Activated T-cell treated with anti-CD3 and anti-CD28 coated beads, Interleukin-2, amount 50 U/mL, for 4 hours (primary cell): Measurements from ENCODE around the gene ARRDC4. TPM values are rescaled to one million over a fixed set of nuclear protein-coding genes. Genes with fewer than 3 reads are reported as not detected.

Experiments used
- ATAC-seq, 2 donors: fragments of 200-7000 bp; cut with Tn5 transposase; one replicate each; pipeline ENCODE4 v1.10.0; 2021
- DNase-seq: peaks from one replicate; pipeline ENCODE4 v3.0.0-alpha.2; 2020
- H3K27me3 Mint-ChIP-seq: one replicate; pipeline ENCODE4 v1.8.0; 2021; ENCODE audit warnings: low read depth, mixed read lengths
- H3K36me3 Mint-ChIP-seq: one replicate; pipeline ENCODE4 v1.8.0; 2022; ENCODE audit warnings: mixed read lengths; ENCODE audit not compliant: insufficient read depth
- H3K4me1 Mint-ChIP-seq: one replicate; pipeline ENCODE4 v1.8.0; 2021; ENCODE audit warnings: low read depth, mixed read lengths
- H3K4me3 Mint-ChIP-seq: one replicate; pipeline ENCODE4 v1.8.0; 2021; ENCODE audit warnings: mild to moderate bottlenecking, moderate library complexity, mixed read lengths
- H3K9me3 Mint-ChIP-seq: one replicate; pipeline ENCODE4 v1.8.0; 2021; ENCODE audit warnings: mixed read lengths
- total RNA-seq, 3 donors: library from RNA; stranded (reverse); gene quantifications; one replicate each; pipeline ENCODE4 v1.2.1, GENCODE V29; 2021

The ARRDC4 gene
- total RNA-seq, 3 donors from 2014 or later: 2.2 to 3.5 (median 3.3) TPM

DNA sequence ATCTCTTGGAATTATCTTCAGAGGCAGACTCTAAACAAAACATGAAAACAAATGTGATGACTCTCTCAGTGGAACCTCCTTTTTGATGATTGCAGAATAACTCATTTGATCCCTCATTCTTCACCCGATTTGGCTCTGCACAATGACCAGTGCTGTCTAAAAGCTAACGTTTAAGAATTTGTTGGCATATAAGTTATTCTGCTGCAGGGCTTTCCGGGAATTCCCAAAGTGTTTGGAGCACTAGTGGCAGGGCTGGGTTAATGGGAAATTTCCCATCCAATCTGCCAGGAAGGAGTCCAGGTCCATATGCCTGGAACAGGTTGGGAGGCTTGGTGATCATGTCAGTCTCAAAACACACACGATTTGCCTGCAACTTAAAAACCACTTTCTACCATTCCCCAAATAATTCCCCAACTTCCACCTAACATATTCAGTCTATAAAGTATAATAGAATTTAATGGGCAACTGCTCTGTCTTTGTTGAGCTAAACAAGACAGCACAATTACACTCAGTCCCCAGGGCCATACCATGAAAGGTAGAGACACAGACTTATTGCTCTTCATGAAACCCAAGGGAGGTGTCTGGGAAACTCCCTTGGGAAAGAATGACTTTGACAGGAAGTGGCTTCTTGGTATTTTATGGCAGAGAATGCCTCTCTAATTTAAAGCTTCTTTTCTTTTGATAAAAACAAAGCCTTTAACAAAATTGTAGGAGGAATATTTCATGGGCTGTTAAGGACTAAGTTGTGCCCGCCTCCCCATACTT is 38.0 kb downstream of the ARRDC4 start:
- Mint-ChIP-seq H3K36me3 (no peaks in the 10 kb centered on the region), H3K9me3 (peaks cover 3% of the 10 kb centered on the region), H3K4me1 (peaks cover 11% of the 10 kb centered on the region), H3K27me3 (no peaks in the 10 kb centered on the region), H3K4me3 (no peak overlapping the region)
- ATAC-seq: no peak
- DNase-seq: no peak

DNA sequence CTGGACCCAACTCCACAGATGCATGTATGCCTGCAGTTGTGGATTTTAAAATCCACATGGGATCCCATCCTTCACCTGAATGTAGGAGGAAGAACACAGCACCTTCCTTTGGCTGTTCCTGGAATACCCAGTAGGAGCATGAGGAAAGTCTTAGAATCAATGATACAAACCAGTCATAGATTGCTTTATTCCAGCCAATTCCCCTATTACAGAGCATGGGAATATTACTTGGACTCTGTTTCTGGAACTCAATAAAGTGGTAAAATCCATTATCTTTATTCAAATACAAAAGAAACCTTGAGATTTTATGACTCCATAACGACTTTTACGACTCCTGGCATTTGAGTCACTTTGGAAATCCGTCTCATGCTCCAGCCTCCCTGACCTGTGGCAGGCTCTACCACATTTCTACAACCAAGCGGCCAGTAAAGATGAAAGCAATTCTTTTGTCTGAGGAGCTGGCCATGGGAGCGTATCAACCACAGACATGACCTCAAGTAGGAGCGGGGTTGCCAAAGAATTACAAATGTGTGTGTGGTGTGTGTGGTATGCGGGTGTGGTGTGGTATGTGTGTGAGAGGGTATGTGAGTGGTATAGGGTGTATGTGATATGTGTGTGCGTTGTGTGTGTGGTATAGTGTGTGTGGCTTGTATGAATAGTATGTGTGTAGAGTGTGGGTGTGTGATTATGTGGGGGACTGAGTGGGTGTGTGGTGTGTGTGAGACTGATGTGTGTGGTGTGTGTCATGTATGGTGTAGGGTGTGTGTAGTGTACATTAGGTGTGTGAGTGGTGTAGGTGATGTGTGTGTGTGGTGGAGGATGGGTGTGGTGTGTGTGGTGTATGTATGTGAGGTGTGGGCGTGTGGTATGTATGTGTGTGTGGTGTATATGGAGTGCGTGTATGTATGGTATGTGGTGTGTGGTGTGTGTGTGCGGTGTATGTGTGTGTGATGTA is 40.0 kb downstream of the ARRDC4 start:
- ATAC-seq: no peak
- no peak for DNase-seq
- no peaks in the 10 kb centered on the region for H3K36me3 Mint-ChIP-seq

GRCh38 chr15:98001663-98002194 is 41.2 kb downstream of the ARRDC4 start:
- no peak for ATAC-seq
- H3K4me1 Mint-ChIP-seq: no peaks in the 10 kb centered on the region
- H3K9me3 Mint-ChIP-seq: peaks cover 3% of the 10 kb centered on the region
- H3K27me3 Mint-ChIP-seq: no peaks in the 10 kb centered on the region
- DNase-seq: no peak
- no peak overlapping the region for H3K4me3 Mint-ChIP-seq
- H3K36me3 Mint-ChIP-seq: no peaks in the 10 kb centered on the region

More for the DNA sequence above, 40.0 kb downstream of the ARRDC4 start:
- Mint-ChIP-seq H3K9me3 (peaks cover 3% of the 10 kb centered on the region), H3K4me3 (no peak overlapping the region), H3K27me3 (no peaks in the 10 kb centered on the region), H3K4me1 (peaks cover 9% of the 10 kb centered on the region)

GRCh38 chr15:98002419-98002818 is 41.9 kb downstream of the ARRDC4 start:
- H3K27me3 Mint-ChIP-seq: no peaks in the 10 kb centered on the region
- H3K4me1 Mint-ChIP-seq: no peaks in the 10 kb centered on the region
- no peaks in the 10 kb centered on the region for H3K9me3 Mint-ChIP-seq
- ATAC-seq: no peak
- no peaks in the 10 kb centered on the region for H3K36me3 Mint-ChIP-seq
- H3K4me3 Mint-ChIP-seq: no peak overlapping the region
- DNase-seq: no peak

GRCh38 chr15:98002866-98003265 is 42.4 kb downstream of the ARRDC4 start:
- Mint-ChIP-seq H3K9me3 (no peaks in the 10 kb centered on the region), H3K4me1 (no peaks in the 10 kb centered on the region), H3K36me3 (no peaks in the 10 kb centered on the region), H3K4me3 (no peak overlapping the region), H3K27me3 (no peaks in the 10 kb centered on the region)
- ATAC-seq (no peak), DNase-seq (no peak)

DNA sequence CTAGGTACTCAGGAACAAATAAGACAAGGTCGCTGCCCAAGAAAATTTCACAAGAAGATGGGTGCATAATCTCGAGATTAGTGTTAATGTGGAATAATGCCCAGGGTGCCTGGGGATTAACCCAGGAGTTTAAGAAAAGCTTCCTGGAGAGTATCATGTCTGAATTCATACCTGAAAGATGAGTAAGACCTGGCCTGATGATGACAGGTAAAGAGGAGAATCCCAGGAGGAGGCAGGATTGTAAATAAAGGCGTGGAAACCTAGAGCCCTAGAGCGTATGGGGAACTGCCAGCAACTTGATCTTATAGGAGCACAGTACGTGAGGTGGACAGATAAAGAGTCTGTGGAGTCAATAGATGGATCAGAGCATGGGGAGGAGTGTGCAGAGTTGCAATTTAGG is 43.0 kb downstream of the ARRDC4 start:
- ATAC-seq: no peak
- no peak for DNase-seq
- no peaks in the 10 kb centered on the region for H3K4me1 Mint-ChIP-seq
- H3K36me3 Mint-ChIP-seq: no peaks in the 10 kb centered on the region
- H3K4me3 Mint-ChIP-seq: no peak overlapping the region
- peaks cover 1% of the 10 kb centered on the region for H3K27me3 Mint-ChIP-seq
- no peaks in the 10 kb centered on the region for H3K9me3 Mint-ChIP-seq

DNA sequence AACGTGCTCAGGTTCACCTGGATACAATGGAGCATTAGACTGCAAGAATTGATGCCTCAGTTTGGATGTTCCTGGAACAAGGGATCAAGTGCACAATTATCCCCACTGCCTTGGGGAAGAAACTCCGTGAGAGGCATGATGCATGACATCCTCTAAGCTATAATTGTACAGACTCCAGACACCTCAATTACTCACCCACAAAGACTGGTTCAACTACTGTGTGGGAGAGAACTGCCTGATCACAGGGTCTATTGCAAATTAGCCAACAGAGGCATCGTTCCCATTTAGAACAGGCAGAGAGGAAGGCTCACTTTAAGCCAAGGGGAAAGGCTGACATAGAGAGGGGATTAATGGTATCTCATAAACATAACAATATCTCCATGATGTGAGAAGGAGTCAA is 43.5 kb downstream of the ARRDC4 start:
- H3K4me1 Mint-ChIP-seq: no peaks in the 10 kb centered on the region
- no peaks in the 10 kb centered on the region for H3K9me3 Mint-ChIP-seq
- H3K36me3 Mint-ChIP-seq: no peaks in the 10 kb centered on the region
- no peak for ATAC-seq
- peaks cover 1% of the 10 kb centered on the region for H3K27me3 Mint-ChIP-seq
- no peak for DNase-seq
- no peak overlapping the region for H3K4me3 Mint-ChIP-seq

GRCh38 chr15:98005659-98006058 is 45.2 kb downstream of the ARRDC4 start:
- H3K27me3 Mint-ChIP-seq: peaks cover 1% of the 10 kb centered on the region
- no peak for ATAC-seq
- no peak for DNase-seq
- H3K9me3 Mint-ChIP-seq: no peaks in the 10 kb centered on the region
- H3K4me3 Mint-ChIP-seq: no peak overlapping the region
- H3K36me3 Mint-ChIP-seq: no peaks in the 10 kb centered on the region
- no peaks in the 10 kb centered on the region for H3K4me1 Mint-ChIP-seq

- Mint-ChIP-seq H3K4me3 (no peak overlapping the region), H3K4me1 (no peaks in the 10 kb centered on the region), H3K27me3 (peaks cover 1% of the 10 kb centered on the region), H3K36me3 (no peaks in the 10 kb centered on the region), H3K9me3 (no peaks in the 10 kb centered on the region)
- DNase-seq (no peak), ATAC-seq (no peak)
Measured at GRCh38 chr15:98009169-98009568, 48.7 kb downstream of the ARRDC4 start.

- H3K27me3 Mint-ChIP-seq: peaks cover 1% of the 10 kb centered on the region
- no peak for DNase-seq
- ATAC-seq: no peak
Measured at GRCh38 chr15:98009971-98010370, 49.5 kb downstream of the ARRDC4 start.

GRCh38 chr15:98012354-98012753 is 51.9 kb downstream of the ARRDC4 start:
- Mint-ChIP-seq H3K9me3 (no peaks in the 10 kb centered on the region), H3K27me3 (peaks cover 1% of the 10 kb centered on the region), H3K4me3 (no peak overlapping the region), H3K36me3 (no peaks in the 10 kb centered on the region), H3K4me1 (no peaks in the 10 kb centered on the region)
- ATAC-seq: no peak
- no peak for DNase-seq

More at GRCh38 chr15:98009971-98010370, 49.5 kb downstream of the ARRDC4 start:
- Mint-ChIP-seq H3K9me3 (no peaks in the 10 kb centered on the region), H3K4me1 (no peaks in the 10 kb centered on the region), H3K4me3 (no peak overlapping the region), H3K36me3 (no peaks in the 10 kb centered on the region)

DNA sequence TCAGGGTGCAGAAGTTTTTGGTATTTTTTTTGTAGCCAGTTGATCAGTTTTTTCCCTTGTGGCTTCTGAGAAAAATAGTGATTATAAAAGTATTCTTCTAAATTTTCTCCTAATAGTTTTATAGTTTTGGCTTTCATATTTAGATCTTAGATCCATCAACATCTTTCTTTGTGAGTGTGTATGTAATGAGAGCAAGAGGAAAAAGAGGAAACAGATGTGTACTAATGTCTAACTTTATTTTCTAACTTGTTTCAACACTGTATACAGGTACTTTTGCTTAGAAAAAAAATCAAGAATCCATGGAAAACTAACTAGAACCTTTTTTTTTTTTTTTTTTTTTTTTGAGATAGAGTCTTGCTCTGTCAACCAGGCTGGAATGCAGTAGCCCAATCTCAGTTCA is 53.1 kb downstream of the ARRDC4 start:
- Mint-ChIP-seq H3K4me1 (no peaks in the 10 kb centered on the region), H3K27me3 (no peaks in the 10 kb centered on the region), H3K36me3 (no peaks in the 10 kb centered on the region), H3K9me3 (no peaks in the 10 kb centered on the region), H3K4me3 (no peak overlapping the region)
- ATAC-seq (no peak), DNase-seq (no peak)

DNA sequence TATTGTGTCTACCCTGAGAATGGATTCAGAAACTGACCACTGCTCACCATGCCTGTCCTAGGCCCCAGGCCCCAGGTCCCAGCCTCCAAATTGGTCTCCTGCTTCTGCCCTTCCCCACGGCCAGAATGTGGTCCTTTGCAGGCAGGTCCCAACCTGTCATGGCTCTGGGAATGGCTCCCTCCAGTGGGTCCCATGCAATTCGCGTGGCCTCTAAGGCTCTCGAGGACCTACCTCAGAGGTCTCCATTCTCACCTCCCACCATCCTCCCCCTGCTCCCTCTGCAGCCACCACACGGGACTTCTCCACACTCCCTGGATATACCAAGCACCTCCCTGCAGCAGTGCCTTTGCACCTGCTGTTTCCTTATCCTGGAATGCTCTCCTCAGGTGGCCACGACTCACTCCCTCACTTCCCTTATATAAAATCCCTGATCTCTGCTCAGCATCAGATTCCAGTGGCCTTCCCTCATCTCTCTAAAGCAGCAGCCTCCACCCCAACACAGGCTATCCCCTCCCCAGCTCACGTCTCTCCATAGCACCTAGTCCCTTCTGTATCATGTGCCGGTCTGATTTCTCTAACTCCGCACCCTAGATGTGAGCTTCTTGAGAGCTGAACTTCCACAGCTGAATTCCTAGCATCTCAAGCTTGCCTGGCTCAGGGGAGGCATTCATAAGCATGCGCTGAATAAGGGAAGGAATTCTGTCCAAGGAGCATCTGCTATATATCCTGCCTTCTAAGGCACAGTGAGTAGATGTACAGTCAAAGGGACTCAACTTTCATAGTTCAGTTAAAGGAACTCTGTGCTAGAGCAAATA is 56.9 kb downstream of the ARRDC4 start:
- Mint-ChIP-seq H3K36me3 (no peaks in the 10 kb centered on the region), H3K4me1 (no peaks in the 10 kb centered on the region), H3K9me3 (no peaks in the 10 kb centered on the region), H3K4me3 (no peak overlapping the region), H3K27me3 (no peaks in the 10 kb centered on the region)
- no peak for DNase-seq
- ATAC-seq: no peak
